DMS 273 treated with DMSO at 0.1 percent for 48 hours (cell line): Measurements from ENCODE around the gene RGS11.
"Not testable (repeated sequence)": the region's sequence is repeated elsewhere in the genome, so short reads cannot be mapped to it uniquely, and the experiment has no call there.

Source experiments
- DNase-seq: peaks from one replicate; lab custom pipeline; 2025; lab: John Stamatoyannopoulos, UW

RGS11 gene

GRCh38 chr16:280552-280951 lies 4.8 kb upstream of the RGS11 start, which contains the start of gene ARHGDIG:
TSS of gene ARHGDIG (plus strand) at chr16:280591. CDS start at chr16:280681, 90 bp downstream.
- DNase-seq = no peak

- DNase-seq = no peak
Observed at GRCh38 chr16:280005-280460, 4.3 kb upstream of the RGS11 start.

- DNase-seq = no peak
Observed at GRCh38 chr16:279531-279930, 3.8 kb upstream of the RGS11 start.

- DNase-seq = peak; percentile 48
Observed at GRCh38 chr16:278863-279366, 3.2 kb upstream of the RGS11 start.

GRCh38 chr16:276426-277077 lies 808 bp upstream of the RGS11 start:
- no peak for DNase-seq

DNA sequence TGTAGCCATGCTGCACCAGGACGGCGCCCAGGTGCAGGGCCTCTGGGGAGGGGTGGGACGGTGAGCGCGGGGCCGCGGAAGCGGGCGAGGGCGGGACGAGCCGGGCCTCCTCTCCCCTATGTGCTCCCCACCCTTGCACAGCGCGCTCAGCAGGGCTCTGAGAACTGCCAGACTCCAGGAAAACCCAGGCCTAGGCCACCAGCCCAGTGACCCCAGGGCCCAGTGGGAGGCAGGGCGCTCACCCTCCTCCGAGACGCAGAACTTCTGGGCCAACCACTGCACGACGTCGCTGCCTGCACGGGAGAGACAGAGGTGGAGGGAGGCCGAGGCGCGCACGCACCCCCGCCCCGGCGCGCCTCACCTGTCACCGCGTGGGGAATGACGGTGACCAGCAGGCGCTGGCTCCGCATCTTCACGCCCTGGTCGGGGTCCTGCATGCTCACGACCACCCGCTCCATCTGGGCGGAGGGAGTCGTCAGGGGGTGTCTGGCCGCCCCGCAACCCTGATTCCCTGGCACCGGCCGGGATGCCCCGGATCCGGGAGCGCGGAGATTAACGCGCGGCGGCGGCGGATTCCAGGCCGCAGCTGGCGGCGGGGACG lies 603 bp downstream of the RGS11 start:
- DNase-seq = no peak

GRCh38 chr16:273547-274421 lies 2.0 kb downstream of the RGS11 start:
- DNase-seq = no peak

DNA sequence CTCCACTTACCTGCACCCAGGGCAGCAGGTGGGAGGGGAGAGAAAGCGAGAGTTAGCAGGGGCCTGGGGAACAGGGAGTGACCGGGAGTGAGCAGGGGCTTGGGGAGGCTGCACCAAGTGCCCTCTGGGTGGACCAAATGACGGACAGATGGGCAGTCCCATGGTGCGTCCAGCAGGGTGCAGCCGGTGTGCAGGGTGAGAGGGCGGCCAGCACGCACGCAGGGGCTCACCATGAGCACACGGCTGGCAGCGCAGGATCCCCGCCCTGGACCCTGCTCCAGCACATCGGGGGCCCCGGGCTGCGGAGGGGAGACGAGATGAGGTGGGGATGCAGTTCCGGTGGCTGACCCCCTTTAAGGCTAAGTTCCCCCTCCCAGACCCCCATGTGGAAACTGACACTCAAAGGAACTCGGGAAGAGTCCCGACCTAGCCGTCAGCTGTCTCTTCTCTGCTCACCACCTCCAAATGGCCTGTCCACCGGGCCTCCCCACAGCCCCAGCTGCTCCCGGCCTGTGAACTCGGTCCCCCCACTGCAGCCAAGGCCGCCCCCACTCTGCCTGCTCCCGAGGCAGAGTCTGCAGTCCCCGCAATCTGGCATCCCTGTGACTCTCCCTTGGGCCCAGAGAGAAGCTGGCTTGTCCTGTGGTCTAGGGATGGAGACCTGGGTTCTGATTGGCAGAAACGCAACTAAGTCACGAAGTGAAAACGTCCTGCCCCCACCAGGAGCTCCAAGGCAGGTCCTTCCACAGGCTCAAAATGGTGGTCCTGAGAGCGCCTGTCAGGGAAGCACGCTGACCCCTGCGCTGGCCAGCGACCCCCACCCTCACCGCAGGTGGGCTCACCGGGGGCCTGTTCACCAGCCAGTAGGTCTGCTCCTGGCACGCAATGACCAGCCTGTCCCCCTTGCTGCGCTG lies 2.9 kb downstream of the RGS11 start:
- no peak for DNase-seq

DNA sequence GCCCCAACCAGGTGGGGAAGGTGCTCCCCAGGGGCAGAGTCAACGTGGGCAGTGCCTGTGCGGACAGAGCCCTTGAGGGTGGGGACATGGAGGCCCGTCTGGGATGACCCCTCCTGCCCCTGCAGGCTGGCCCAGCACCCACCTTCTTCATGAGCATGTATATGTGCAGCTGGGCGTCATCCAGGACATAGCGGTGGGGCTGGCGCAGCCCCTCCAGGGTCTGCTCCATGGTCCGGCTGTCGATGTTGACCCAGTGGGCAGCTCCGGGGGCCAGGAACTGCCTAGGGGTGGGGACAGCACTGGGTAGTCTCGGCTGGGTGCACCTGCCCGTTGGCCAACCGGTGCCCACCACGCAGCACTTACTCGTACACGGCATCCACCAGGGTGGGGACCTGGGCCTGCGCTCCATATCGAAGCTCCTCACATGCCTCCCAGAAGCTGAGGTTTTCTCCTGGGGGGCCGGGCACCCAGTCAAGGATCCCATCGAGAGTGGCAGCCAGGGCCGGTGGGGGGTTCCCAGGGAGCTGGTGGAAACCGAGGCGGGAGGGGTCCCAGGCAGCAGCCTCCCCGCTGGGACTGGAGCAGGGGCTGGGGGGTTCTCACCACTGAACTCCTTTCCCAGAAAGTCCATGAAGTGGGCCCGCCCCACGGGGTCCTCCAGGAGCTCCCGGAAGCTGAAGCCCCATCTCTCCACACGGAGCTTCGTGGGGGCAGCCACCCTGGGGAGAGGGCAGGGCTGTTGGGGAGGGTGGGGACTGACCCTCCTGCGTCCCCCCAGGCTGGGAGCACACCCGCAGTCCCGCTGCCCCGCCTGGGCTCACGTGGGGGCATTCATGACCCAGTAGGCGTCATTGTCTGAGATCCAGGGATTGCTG lies 5.1 kb downstream of the RGS11 start:
- no peak for DNase-seq

- DNase-seq = no peak
Observed at GRCh38 chr16:269061-269796, 6.5 kb downstream of the RGS11 start.

- DNase-seq = no peak
Observed at GRCh38 chr16:268141-269053, 7.3 kb downstream of the RGS11 start.

DNA sequence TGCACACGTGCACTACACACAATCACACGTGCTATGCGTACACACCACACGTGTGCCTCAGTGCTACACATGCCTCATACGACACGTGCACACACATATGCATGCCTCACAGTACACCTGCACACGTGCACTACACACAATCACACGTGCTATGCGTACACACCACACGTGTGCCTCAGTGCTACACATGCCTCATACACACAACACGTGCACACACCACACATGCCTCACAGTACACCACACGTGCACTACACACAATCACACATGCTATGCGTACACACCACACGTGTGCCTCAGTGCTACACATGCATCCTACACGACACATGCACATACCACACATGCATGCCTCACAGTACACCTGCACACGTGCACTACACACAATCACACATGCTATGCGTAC lies 8.2 kb downstream of the RGS11 start:
- not testable (repeated sequence) for DNase-seq

GRCh38 chr16:266258-267164 lies 9.2 kb downstream of the RGS11 start:
- DNase-seq = no peak

DNA sequence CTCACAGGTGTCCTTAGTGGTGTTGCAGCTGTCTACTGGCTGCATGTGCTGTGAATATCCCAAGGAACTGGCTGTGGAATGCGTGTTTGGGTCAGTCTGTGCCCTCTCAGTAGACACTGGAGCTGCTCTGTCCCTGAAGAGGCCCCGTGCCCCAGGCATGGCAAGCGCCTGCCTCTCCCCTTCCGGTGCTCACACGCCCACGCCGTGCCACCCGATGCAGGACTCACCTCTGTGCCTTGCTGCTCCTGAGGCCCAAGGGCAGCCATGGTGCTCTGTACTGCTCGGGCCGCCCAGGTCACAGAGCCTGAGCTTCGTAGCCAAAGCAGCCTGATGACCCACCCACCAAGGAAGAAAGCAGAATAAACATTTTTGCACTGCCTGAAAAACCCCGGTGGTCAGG lies 10.0 kb downstream of the RGS11 start:
- no peak for DNase-seq

DNA sequence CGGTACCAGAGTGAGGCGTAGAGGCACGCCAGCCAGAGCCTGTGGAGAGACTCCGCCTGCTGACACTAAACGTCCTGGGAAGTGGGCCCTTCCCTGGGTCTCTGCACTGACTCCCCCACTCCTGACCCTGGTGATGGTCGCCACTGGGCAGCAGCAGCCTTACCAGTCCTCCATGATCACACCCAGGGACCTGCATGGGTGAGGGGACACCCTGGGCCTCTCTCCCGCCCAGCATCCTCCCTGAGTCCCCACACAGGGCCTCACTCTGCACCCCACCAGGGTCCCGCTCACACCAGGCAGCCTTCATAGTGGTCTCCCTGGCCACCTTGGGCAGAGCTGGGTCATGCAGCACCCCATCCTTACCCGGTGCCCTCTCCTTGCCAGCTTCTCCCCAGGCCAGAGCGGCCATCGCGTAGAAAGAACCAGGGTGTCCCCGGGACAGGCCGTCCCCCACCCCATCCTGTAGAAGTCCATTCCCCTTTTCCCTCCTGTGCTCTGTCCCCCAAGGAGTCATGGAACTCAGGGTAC lies 10.7 kb downstream of the RGS11 start:
- no peak for DNase-seq

- no peak for DNase-seq
Observed at GRCh38 chr16:264440-264951, 11.2 kb downstream of the RGS11 start.

- DNase-seq = no peak
Observed at GRCh38 chr16:263944-264343, 11.8 kb downstream of the RGS11 start.
